Kidney tubule cell (primary cell): ENCODE measurements around the gene RREB1.
"Not testable (repeated sequence)": the region's sequence is repeated elsewhere in the genome, so short reads cannot be mapped to it uniquely, and the experiment has no call there.

Experiments
- DNase-seq: peaks from one replicate; pipeline ENCODE4 v3.0.0-alpha.2; 2018; ENCODE audit warnings: low spot score

RREB1 gene

GRCh38 chr6:7145885-7146828, 38.4 kb downstream of the RREB1 start:
- peak; percentile 77 for DNase-seq

GRCh38 chr6:7147051-7147671, 39.4 kb downstream of the RREB1 start:
- DNase-seq, result peak; percentile 85

- peak; percentile 92 for DNase-seq
Observed at GRCh38 chr6:7148100-7148822, 40.5 kb downstream of the RREB1 start.

GRCh38 chr6:7150381-7151064, 42.8 kb downstream of the RREB1 start:
- peak; percentile 79 for DNase-seq

GRCh38 chr6:7151381-7151780, 43.6 kb downstream of the RREB1 start:
- DNase-seq, result no peak

GRCh38 chr6:7152462-7152861, 44.7 kb downstream of the RREB1 start:
- no peak for DNase-seq

DNA sequence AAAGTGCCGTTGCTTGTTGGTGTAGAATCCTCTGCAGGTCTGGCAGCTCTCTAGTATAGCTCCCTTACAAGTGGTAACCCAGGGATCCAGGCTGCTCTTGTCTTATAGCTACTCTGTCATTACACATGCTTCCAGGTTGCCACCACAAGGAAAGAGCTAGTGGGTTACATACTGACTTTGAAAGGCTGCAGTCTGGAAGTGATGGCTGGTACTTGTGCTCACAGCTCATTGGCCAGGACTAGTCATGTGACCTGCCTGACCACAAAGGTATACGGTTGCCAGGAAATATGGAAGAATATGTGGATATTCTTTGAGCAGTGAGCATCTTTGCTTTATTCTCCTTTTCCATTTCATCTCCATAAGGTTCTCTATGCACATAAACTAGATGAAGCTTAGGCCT, 46.0 kb downstream of the RREB1 start:
- DNase-seq, result no peak

GRCh38 chr6:7154341-7155139, 46.8 kb downstream of the RREB1 start:
- DNase-seq, result no peak

DNA sequence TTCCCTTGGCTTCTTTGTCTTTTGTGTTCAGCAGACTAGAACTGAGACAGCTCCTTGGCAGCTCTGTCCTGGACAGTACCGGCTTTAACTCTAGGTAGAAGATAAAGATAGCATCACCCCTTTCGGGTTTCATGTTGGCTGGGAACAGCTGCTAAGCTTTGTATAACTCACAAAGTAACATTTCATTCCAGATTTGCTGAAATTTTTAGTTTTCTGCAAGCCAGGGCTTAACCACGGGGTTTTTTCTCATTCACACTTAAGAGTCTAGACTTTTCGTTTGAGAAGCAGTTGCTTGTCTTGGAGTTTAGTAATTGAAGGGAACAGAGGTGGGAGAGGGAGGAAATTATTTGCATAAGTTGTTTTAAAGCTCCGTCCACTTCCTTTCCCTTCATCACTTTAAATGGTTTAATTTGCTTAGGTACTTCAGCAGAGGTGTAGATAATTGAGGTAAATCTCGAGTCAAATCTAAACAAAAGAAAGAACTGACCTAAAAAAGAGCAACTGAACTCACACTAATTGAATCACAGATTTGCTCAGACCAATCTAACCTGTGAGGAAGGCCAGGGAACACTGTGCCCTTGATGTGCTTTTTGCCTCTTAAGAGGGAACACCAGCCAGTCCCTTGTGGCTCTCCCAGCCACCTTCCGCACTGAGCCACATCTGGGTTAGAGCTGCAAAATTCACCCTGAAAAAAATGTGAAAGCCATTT, 48.3 kb downstream of the RREB1 start:
- no peak for DNase-seq

DNA sequence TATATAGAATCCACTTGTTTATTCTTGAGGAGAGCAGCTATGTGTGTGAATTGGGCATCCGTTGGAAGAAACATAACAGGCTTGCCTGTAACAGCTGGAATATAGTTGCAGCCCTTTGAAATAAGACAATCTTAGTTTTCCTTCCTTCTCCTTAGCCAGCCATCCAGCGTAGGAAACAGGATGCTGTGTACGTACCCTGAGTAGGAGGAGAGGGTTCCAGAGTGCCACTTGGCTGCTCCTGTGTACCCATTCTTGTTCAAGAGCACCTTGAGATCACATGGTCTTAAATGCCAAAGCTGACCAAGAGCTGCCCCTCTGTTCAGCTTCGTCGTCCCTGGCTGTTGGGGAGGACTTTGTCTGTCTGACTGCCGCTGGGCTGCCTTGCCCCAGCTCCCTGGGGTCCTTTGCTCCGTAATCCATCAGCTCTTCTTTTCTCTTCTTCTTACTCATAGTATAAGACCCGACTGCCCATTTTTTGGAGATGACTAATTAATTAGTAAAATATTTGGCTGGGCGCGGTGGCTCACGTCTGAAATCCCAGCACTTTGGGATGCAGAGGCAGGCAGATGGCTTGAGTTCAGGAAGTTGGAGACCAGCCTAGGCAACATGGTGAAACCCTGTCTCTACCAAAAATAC, 49.0 kb downstream of the RREB1 start:
- peak; percentile 73 for DNase-seq

- DNase-seq, result not testable (repeated sequence)
Observed at GRCh38 chr6:7157307-7157706, 49.5 kb downstream of the RREB1 start.

- DNase-seq, result peak; percentile 33
Observed at GRCh38 chr6:7157752-7158616, 50.2 kb downstream of the RREB1 start.

DNA sequence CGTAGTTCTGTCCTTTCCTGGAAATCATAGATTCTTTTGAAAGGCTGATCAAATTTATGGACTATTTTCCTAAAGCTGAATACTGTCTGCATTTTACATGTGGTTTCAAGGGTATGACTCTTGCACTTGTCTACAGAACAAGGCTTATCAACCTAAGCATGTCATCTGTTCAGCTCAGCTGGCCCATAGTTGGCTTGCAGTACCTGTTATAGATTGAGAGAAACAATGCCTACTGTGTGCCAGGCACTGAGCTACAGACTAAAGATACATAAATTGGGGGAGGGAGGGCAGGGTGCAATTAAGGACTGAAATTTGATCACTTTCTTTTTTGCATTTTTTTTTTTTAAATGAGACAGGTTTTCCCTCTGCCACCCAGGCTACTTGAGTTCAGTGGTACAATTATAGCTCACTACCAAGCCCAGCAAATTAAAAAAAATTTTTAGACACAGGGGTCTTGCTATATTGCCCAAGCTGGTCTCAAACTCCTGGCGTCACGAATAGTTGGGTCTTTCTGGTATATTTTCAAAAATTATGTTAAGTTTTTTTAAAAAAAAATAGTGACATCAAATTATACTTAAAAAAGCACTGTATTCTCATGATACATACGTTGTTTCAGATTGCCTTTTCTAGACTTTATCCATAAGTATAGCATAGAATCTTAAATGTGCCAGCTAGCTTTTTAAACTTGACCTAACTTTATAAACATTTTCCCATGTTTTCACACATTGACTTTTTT, 52.2 kb downstream of the RREB1 start:
- no peak for DNase-seq

DNA sequence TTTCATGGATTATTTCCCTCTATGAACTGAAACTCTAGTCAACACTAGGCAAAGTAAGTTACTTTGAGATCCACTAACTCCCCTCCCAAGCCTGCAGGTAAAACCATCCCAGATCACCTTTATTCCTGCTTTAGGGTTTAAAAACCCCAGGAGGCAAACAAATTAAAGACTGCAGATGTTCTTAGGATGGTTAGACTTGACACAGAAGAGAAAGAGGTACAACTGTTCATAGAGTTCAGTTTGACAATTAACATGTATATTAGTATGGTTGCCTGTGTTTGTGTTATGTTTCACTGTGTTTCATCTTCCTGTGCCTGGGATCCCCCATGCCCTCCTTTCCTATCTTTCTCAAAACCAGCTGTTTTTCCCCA, 53.5 kb downstream of the RREB1 start:
- no peak for DNase-seq

GRCh38 chr6:7161845-7162244, 54.1 kb downstream of the RREB1 start:
- no peak for DNase-seq

DNA sequence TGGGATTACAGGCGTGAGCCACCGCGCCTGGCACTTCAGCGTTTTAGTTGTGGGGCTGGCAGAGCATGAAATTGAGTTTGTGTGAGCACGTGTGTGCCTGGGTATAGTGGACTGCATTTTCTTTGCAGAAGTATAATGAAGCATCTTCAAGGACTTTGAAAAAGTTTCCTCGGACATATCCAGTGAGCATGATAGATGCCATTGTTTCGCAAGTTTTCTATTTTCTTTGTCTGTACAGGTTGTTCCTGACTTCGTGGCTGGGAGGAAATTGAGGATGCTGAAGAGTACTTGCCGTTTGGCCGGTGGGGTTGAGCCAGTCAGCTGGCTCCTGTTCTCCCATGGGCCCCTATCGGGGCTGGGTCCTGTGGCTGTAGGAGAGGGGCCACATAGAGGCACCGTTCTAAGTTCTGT, 55.9 kb downstream of the RREB1 start:
- DNase-seq, result no peak

- DNase-seq, result no peak
Observed at GRCh38 chr6:7164536-7165001, 56.8 kb downstream of the RREB1 start.
